ENCODE measurements around the gene PRKN.

DNA sequence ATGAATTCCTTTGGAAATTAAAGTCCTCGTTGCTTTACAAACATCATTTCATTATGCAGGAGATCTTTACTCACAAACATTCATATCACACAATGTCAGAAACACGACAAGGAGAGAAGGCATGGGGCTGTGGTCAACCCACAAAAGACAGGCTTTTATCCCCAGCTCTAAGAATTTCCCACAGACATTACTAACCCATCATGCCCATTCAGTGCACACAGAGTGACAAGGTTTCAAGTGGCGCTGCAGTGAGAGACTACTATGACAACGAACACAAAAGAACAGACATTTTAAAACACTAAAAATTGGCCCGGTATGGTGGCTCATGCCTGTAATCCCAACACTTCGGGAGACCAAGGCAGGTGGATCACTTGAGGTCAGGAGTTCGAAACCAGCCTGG, 873.9 kb downstream of the PRKN start:
- TF ChIP-seq, protein P1, sequence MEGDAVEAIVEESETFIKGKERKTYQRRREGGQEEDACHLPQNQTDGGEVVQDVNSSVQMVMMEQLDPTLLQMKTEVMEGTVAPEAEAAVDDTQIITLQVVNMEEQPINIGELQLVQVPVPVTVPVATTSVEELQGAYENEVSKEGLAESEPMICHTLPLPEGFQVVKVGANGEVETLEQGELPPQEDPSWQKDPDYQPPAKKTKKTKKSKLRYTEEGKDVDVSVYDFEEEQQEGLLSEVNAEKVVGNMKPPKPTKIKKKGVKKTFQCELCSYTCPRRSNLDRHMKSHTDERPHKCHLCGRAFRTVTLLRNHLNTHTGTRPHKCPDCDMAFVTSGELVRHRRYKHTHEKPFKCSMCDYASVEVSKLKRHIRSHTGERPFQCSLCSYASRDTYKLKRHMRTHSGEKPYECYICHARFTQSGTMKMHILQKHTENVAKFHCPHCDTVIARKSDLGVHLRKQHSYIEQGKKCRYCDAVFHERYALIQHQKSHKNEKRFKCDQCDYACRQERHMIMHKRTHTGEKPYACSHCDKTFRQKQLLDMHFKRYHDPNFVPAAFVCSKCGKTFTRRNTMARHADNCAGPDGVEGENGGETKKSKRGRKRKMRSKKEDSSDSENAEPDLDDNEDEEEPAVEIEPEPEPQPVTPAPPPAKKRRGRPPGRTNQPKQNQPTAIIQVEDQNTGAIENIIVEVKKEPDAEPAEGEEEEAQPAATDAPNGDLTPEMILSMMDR (IDR thresholded peaks at IDR 0.05), result no peak
- TF ChIP-seq POLR2A (IDR thresholded peaks at IDR 0.05), result no peak
